ENCODE measurements around the gene CTNNA2. TPM values are rescaled to one million over a fixed set of nuclear protein-coding genes. Genes with fewer than 3 reads are reported as not detected.

CTNNA2 gene
- total and polyA plus RNA-seq, 2 of the 8 experiments (the other 6 are each of a cell fraction or from before 2014, with no cell fraction given), result 3.9 to 9.0 TPM

DNA sequence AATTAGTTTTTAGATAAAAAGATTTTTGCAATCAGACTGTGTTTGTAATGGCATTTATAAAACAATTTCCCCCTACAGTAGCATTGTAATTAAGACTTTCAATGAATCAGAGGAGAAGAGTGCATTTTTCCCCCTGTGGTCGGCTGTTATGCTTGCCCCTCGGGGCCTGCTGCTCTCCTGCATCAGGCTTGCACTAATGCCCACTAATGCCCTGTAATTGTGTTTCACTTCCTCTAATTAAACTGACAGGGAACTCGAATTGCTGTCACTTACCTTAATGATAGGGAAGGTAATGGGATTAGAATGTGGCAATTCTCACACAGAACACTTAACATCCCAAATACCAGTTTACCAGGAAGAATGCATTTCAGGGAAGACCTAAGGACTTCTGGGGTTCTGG lies 852.9 kb downstream of the CTNNA2 start:
- Histone ChIP-seq H4K91ac (replicated peaks; ENCODE audit: insufficient read length, low read length) (no peak overlapping the region), H3K14ac (ENCODE audit: insufficient read length) (no peak overlapping the region), H2BK15ac (ENCODE audit: low read length) (no peak overlapping the region), H3K23ac (ENCODE audit: insufficient read length) (no peak overlapping the region), H3K9ac (replicated peaks in 1 of 4; ENCODE audit: extremely low read depth in 1 of 4, low read depth in 3 of 4, low read length in 3 of 4) (no peak overlapping the region), H3K4me2 (ENCODE audit: insufficient read depth in 1 of 2, low read depth in 2 of 2, low read length in 2 of 2) (no peak overlapping the region; a peak in 1 of 4 replicates), H2BK12ac (ENCODE audit: low read depth, low read length) (no peak overlapping the region), H3K27ac (ENCODE audit: low read depth, low read length) (no peak overlapping the region), H3K4me1 (replicated peaks in 1 of 4; ENCODE audit: control insufficient read depth in 3 of 4, insufficient read depth in 4 of 4, low read length in 3 of 4) (peaks cover 0 to 10% (median 2%) of the 10 kb centered on the region in 4 experiments; a peak in 2 of 7 replicates), H2AFZ (ENCODE audit: low read length) (no peak overlapping the region), H3K36me3 (ENCODE audit: control insufficient read depth in 2 of 4, insufficient read depth in 4 of 4, low read length in 3 of 4) (no peaks in the 10 kb centered on the region), H3K18ac (ENCODE audit: extremely low read depth, low read length) (no peak overlapping the region), H3K79me1 (ENCODE audit: low read depth, low read length) (no peaks in the 10 kb centered on the region), H3K4ac (replicated peaks; ENCODE audit: insufficient read length, low read depth, low read length) (no peak overlapping the region), H2BK5ac (ENCODE audit: low read depth, low read length) (no peak overlapping the region), H3K27me3 (replicated peaks in 1 of 4; ENCODE audit: control insufficient read depth in 3 of 4, extremely low read depth in 1 of 4, insufficient read depth in 3 of 4, low read length in 3 of 4) (peaks cover 1 to 6% (median 3%) of the 10 kb centered on the region in 4 experiments; a peak in 4 of 7 replicates), H3K9me3 (ENCODE audit: insufficient read depth in 2 of 2, low read depth in 1 of 2, low read length in 1 of 2) (no peaks in the 10 kb centered on the region), H4K8ac (ENCODE audit: extremely low read depth, insufficient read depth, low read length) (no peak overlapping the region), H3K79me2 (ENCODE audit: control insufficient read depth in 1 of 2, insufficient read depth in 2 of 2, low read length in 2 of 2) (no peaks in the 10 kb centered on the region), H3K56ac (replicated peaks; ENCODE audit: insufficient read length, low read depth, low read length) (no peak overlapping the region), H2AK5ac (ENCODE audit: low read depth, low read length) (no peak overlapping the region), H3K23me2 (ENCODE audit: low read depth, low read length) (no peaks in the 10 kb centered on the region), H4K20me1 (replicated peaks in 1 of 2; ENCODE audit: control insufficient read depth in 1 of 2, insufficient read depth in 2 of 2, low read length in 2 of 2) (peaks cover 0 to 2% of the 10 kb centered on the region in 2 experiments), H4K5ac (ENCODE audit: insufficient read length, low read depth, low read length) (no peak overlapping the region), H2BK120ac (replicated peaks; ENCODE audit: low read depth, low read length) (no peak overlapping the region), H2BK20ac (ENCODE audit: low read length) (no peak overlapping the region), H3K4me3 (ENCODE audit: extremely low read depth in 1 of 4, insufficient read depth in 2 of 4, low read depth in 3 of 4, low read length in 4 of 4) (no peak overlapping the region)
- FAIRE-seq (no peak), DNase-seq (ENCODE audit: low read depth in 1 of 2, low spot score in 2 of 2) (no peak)
- ChIA-PET POLR2A (ENCODE audit: partially characterized antibody) (no interaction called here), CTCF (ENCODE audit: partially characterized antibody) (no interaction called here)
- WGBS, 2 experiments (ENCODE audit: extremely low coverage in 1 of 2, insufficient coverage in 1 of 2, insufficient read length in 1 of 2, insufficient replicate concordance in 2 of 2, low coverage in 1 of 2, low lambda C conversion rate in 2 of 2, missing lambda C conversion rate in 1 of 2), result 80% methylated on average over 3 of the region's 3 CpGs; no CpG with 5 or more reads in 1 of the 2 experiments
- no peak for TF ChIP-seq RNF2 (IDR thresholded peaks at IDR 0.05; ENCODE audit: borderline replicate concordance, low read depth, low read length, missing control alignments, poor library complexity, severe bottlenecking)
- no peak for TF ChIP-seq RBBP5 (IDR thresholded peaks at IDR 0.05; ENCODE audit: borderline replicate concordance, low read depth, low read length)
- no peak for TF ChIP-seq TCF12 (IDR thresholded peaks at IDR 0.05; ENCODE audit: low read depth, low read length)
- no peak for TF ChIP-seq EP300 (IDR thresholded peaks at IDR 0.05; ENCODE audit: borderline replicate concordance in 1 of 2, low read depth in 2 of 2, low read length in 2 of 2)
- no peak for TF ChIP-seq BACH1 (IDR thresholded peaks at IDR 0.05; ENCODE audit: low read length)
- no peak for TF ChIP-seq POLR2A (IDR thresholded peaks at IDR 0.05; ENCODE audit: control extremely low read depth in 1 of 2, low read depth in 2 of 2, low read length in 2 of 2)
- no peak for TF ChIP-seq KDM5A (IDR thresholded peaks at IDR 0.05; ENCODE audit: low read length)
- TF ChIP-seq CTBP2 (IDR thresholded peaks at IDR 0.05; ENCODE audit: borderline replicate concordance, insufficient read depth, insufficient read length, low read length), result no peak
- TF ChIP-seq BCL11A (IDR thresholded peaks at IDR 0.05; ENCODE audit: low read depth in 2 of 2, low read length in 2 of 2), result no peak
- no peak for TF ChIP-seq SIX5 (IDR thresholded peaks at IDR 0.05; ENCODE audit: low read depth, low read length)
- TF ChIP-seq PHF8 (conservative IDR thresholded peaks at IDR 0.05; ENCODE audit: low read depth, low read length), result no peak
- TF ChIP-seq TAF7 (optimal IDR thresholded peaks at IDR 0.05; ENCODE audit: borderline replicate concordance, low read depth, low read length), result no peak
- TF ChIP-seq KDM4A (IDR thresholded peaks at IDR 0.05; ENCODE audit: low read depth, low read length, severe bottlenecking), result no peak

All from H1 (cell line).